Measurements from ENCODE around the gene PDIA4.

Gene PDIA4

DNA sequence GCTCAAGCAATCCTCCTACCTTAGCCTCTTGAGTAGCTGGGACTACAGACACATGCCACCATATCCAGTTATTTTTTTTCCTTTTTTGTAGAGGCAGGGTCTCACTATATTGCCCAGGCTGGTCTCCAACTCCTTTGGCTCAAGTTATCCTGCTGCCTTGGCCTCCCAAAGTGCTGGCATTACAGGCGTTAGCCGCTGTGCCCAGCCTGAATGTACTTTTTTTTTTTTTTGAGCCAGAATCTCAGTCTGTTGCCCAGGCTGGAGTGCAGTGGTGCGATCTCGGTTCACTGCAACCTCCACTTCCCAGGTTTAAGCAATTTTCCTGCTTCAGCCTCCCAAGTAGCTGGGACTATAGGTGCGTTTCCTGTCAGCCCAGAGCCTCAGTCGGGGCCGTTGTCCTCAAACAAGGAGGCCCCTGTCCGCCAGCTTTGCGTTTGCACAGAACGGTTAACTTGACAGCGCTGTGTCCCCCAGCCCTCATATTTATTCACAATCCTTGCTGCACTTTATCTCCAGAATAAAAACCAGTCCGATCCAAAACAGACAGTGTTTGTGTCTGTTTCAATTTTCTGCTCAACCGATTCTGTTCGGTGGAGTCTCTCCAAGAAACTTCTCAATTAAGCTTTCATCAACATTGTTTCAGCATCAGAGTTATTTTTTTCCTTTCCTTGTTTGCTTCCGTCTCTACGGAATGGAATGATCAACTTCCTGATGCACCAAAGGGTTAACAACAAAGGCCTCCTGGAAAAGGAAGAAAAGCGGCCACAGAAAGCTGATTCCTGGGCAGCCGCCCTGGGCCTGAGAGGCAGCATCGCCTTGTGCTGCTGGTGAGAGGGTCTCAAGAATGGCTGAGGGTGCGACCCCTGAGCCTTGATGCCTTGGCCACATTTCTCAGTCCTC is 64.5 kb downstream of the PDIA4 start:
- DNase-seq = peak; percentile 52

DNA sequence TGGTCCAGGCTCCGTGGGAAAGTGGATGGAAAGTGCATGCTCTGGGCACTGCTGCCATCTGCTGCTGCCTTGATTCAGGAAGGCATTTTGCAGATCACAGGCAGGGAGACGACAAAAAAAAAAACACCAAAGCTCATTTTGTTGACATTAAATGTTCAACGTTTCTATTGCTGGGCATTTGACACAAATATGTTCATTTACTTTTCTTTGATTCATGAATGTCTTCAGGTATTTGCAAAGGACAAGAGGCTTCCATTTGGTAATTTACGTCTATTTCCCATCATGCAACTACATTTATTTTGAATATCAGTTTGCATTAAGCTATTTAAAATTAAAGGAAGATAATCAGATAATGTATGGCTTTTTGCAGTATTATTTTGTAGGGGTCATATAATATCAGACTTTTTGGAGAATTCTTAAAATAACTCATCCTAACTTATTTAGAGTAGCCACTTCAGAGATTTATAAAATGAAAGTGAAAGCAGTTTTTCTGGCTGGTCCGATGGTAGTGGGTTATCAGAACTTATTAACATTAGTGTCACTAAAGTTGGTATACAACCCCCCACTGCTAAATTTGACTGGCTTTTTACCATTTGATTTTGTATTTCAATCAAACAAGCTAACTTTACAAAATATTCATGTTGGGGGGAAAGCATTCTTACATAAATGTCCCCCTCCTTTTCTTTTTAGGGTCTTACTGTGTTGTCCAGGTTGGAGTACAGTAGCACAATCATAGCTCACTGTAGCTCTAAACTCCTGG is 65.3 kb downstream of the PDIA4 start:
- DNase-seq = peak; percentile 92

- no peak for DNase-seq
Observed at GRCh38 chr7:148962440-148962822, 65.9 kb downstream of the PDIA4 start.

- DNase-seq = no peak
Observed at GRCh38 chr7:148959726-148960125, 68.6 kb downstream of the PDIA4 start.

DNA sequence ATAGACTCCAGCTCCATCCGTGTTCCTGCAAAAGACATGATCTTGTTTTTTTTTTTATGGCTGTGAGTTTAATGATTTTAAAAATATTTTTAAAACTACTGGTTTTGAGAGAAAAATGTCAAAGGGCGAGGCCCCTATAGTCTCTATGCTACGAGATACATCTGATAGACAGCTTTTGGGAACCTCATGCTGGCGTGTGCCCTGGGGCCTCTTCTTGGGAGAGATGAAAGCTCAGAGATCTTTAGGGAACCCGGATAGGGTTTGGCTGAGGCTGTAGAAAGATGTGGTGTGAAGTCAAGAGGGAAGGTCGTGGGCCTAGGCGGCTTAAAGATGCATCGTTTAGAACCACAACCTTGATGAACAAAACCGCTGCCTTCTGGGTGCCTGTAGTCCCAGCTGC is 70.2 kb downstream of the PDIA4 start:
- no peak for DNase-seq

GRCh38 chr7:148954766-148955165 is 73.5 kb downstream of the PDIA4 start:
- no peak for DNase-seq

- no peak for DNase-seq
Observed at GRCh38 chr7:148953676-148954075, 74.6 kb downstream of the PDIA4 start.

Measured in NCI-H2227 treated with DMSO at 0.1 percent for 48 hours (cell line).